Thymus (tissue), 14 donors: Measurements from ENCODE around the gene DLX5. TPM values are rescaled to one million over a fixed set of nuclear protein-coding genes. Genes with fewer than 3 reads are reported as not detected.
"Not testable (repeated sequence)": the region's sequence is repeated elsewhere in the genome, so short reads cannot be mapped to it uniquely, and the experiment has no call there.

Experiments
- DNase-seq, 9 donors: peaks; one replicate each; pipeline ENCODE4 v3.0.0-alpha.2; 2013; ENCODE audit warnings: low spot score in 9 of 9, low read depth in 6 of 9, missing footprints in 1 of 9
- H3K27ac ChIP-seq, 2 donors: one replicate each; pipeline ENCODE4 v1.5.1; 2013; ENCODE audit warnings: control low read depth in 1 of 2, low read depth in 1 of 2, low read length in 1 of 2, mild to moderate bottlenecking in 1 of 2, moderate library complexity in 1 of 2
- H3K27me3 ChIP-seq, 2 donors: one replicate each; pipeline ENCODE4 v1.5.1; 2013; ENCODE audit warnings: low read length in 1 of 2; ENCODE audit not compliant: control insufficient read depth in 2 of 2, insufficient read depth in 1 of 2
- H3K36me3 ChIP-seq, 2 donors: one replicate each; pipeline ENCODE4 v1.5.1; 2013; ENCODE audit warnings: low read length in 1 of 2, mild to moderate bottlenecking in 1 of 2, moderate library complexity in 1 of 2; ENCODE audit not compliant: control insufficient read depth in 2 of 2, insufficient read depth in 2 of 2
- H3K4me1 ChIP-seq, 2 donors: one replicate each; pipeline ENCODE4 v1.5.1; 2013; ENCODE audit warnings: low read length in 2 of 2; ENCODE audit not compliant: control insufficient read depth in 2 of 2, insufficient read depth in 2 of 2
- H3K4me3 ChIP-seq, 2 donors: one replicate each; pipeline ENCODE4 v1.5.1; 2013; ENCODE audit warnings: low read length in 2 of 2, control low read depth in 1 of 2, mild to moderate bottlenecking in 1 of 2
- H3K9me3 ChIP-seq, 2 donors: one replicate each; pipeline ENCODE4 v1.5.1; 2013; ENCODE audit warnings: low read length in 1 of 2, mild to moderate bottlenecking in 1 of 2; ENCODE audit not compliant: control insufficient read depth in 2 of 2, insufficient read depth in 1 of 2
- WGBS: extraction: QIAGEN DNeasy Blood & Tissue Kit; methylation state at CpG from one replicate; pipeline ENCODE4 v1.1.7; 2013; 5-methylcytosine and 5-hydroxymethylcytosine counted together
- long read RNA-seq, 10 donors: transcript quantifications; one replicate each; lab custom pipeline, GENCODE V29; 2026
- polyA plus RNA-seq: library from polyadenylated mRNA; stranded (reverse); fragments of 200-250 nt; gene quantifications from one replicate; pipeline ENCODE4 v1.2.3, GENCODE V29; 2013
- total RNA-seq: library from RNA; stranded (reverse); fragments of 120-200 nt; gene quantifications from one replicate; pipeline ENCODE4 v1.2.4, GENCODE V29; 2013
- donor health status: healthy.

Gene DLX5
- total RNA-seq (0.66 TPM), polyA plus RNA-seq (9.0 TPM)
- long read RNA-seq, donor 1 = 0 reads
- long read RNA-seq, donor 2 = 0 reads
- long read RNA-seq, donor 3, partial matches to known transcripts = 0 of 1 reads
- long read RNA-seq, donor 3, other reads (novel, unspliced or antisense) = 0 of 1 reads
- long read RNA-seq, donor 4 = 0 reads
- long read RNA-seq, donor 5 = 0 reads
- long read RNA-seq, donor 6 = 0 reads
- long read RNA-seq, donor 7 = 0 reads
- long read RNA-seq, donor 8 = 0 reads
- long read RNA-seq, donor 9 = 0 reads
- long read RNA-seq, donor 10, partial matches to known transcripts = 0 of 1 reads
- long read RNA-seq, donor 10, other reads (novel, unspliced or antisense) = 0 of 1 reads

- no peak within 1 kb of the TSS for H3K27ac ChIP-seq
Observed at GRCh38 chr7:97024209-97025129, at the start of gene DLX5. TSS of gene DLX5 (minus strand) at chr7:97024831. CDS start at chr7:97024623, 208 bp downstream.

DNA sequence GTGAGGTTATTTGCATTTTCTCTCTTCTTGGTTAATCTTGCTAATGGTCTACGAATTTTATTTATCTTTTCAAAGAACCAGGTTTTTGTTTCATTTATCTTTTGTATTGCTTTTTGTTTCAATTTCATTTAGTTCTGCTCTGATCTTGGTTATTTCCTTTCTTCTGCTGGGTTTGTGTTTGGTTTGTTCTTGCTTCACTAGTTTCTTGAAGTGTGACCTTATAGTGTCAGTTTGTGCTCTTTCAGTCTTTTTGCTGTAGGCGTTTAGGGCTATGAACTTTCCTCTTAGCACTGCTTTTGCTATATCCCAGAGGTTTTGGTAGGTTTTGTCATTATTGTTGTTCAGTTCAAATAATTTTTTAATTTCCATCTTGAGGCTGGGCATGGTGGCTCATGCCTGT, 47.4 kb upstream of the DLX5 start:
- 85% methylated on average over 2 of the region's 2 CpGs for WGBS
- H3K4me1 ChIP-seq, DNase-seq, H3K9me3 ChIP-seq, H3K36me3 ChIP-seq, H3K27ac ChIP-seq, H3K4me3 ChIP-seq, H3K27me3 ChIP-seq: not testable (repeated sequence)

More at GRCh38 chr7:97024209-97025129, at the start of gene DLX5:
- WGBS = 5% methylated on average over 60 of the region's 60 CpGs
- DNase-seq = no peak
- Histone ChIP-seq H3K4me3 (no peak within 1 kb of the TSS), H3K4me1 (peaks cover 0 to 17% of the 10 kb centered on the region in 2 donors), H3K27me3 (peaks cover 68 to 93% of the 10 kb centered on the region in 2 donors), H3K36me3 (no peaks in the 10 kb centered on the region), H3K9me3 (peaks cover 0 to 6% of the 10 kb centered on the region in 2 donors)

GRCh38 chr7:97064972-97065587, 40.4 kb upstream of the DLX5 start:
- Histone ChIP-seq H3K27ac (no peak overlapping the region), H3K4me3 (no peak overlapping the region), H3K27me3 (no peaks in the 10 kb centered on the region), H3K9me3 (no peaks in the 10 kb centered on the region), H3K36me3 (no peaks in the 10 kb centered on the region), H3K4me1 (no peaks in the 10 kb centered on the region)
- DNase-seq = peak in 8 of 9 donors; percentile 2 to 56 (median 29)
- 60% methylated on average over 5 of the region's 5 CpGs for WGBS

GRCh38 chr7:97064020-97064419, 39.4 kb upstream of the DLX5 start:
- 88% methylated on average over 3 of the region's 3 CpGs for WGBS
- no peaks in the 10 kb centered on the region for H3K27me3 ChIP-seq
- no peak overlapping the region for H3K27ac ChIP-seq
- H3K36me3 ChIP-seq = no peaks in the 10 kb centered on the region
- H3K4me3 ChIP-seq = no peak overlapping the region
- H3K9me3 ChIP-seq = no peaks in the 10 kb centered on the region
- H3K4me1 ChIP-seq = no peaks in the 10 kb centered on the region
- no peak for DNase-seq

- no peaks in the 10 kb centered on the region for H3K4me1 ChIP-seq
- no peak overlapping the region for H3K27ac ChIP-seq
- no peaks in the 10 kb centered on the region for H3K9me3 ChIP-seq
- no peaks in the 10 kb centered on the region for H3K36me3 ChIP-seq
- no peak overlapping the region for H3K4me3 ChIP-seq
- DNase-seq = no peak
- no peaks in the 10 kb centered on the region for H3K27me3 ChIP-seq
- WGBS = 59% methylated on average over 2 of the region's 2 CpGs
Observed at GRCh38 chr7:97043281-97043680, 18.6 kb upstream of the DLX5 start.

DNA sequence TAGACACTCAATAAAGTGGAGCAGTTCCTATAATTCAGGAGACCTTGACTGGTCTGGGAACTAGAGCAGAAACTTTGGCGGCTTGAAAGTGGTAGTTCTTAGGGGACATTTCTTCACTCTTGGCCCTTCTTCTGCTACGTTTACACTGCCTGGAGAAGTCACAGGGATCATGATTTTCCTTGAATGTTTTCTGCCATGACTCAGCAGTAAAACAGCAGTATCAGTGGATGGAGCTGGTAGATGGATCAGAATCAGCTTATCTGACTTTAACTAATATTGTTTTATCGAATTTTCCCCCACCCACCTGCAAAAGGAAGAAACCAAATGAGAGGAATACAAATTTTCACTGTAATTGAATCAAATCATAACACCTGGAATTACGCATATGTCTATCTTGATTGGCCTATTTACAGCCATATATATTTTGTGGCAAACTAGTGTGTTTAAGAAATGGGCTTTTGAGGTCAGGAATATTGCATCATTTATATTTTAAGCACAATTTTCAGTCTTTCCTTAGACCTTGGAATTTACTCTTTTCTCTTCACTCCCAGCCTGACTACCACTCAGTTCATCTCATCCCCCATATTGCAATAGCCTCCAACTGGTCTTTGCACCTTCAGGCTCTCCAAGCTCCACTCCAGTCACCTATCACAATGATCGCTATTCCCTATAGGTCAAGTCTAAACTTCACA, 14.9 kb upstream of the DLX5 start:
- Histone ChIP-seq H3K27ac (no peak overlapping the region), H3K9me3 (no peaks in the 10 kb centered on the region), H3K4me3 (no peak overlapping the region), H3K27me3 (no peaks in the 10 kb centered on the region), H3K36me3 (no peaks in the 10 kb centered on the region), H3K4me1 (no peaks in the 10 kb centered on the region)
- no peak for DNase-seq
- 87% methylated on average over 5 of the region's 5 CpGs for WGBS

- H3K27me3 ChIP-seq, H3K4me1 ChIP-seq, DNase-seq, H3K9me3 ChIP-seq, H3K4me3 ChIP-seq, H3K27ac ChIP-seq, H3K36me3 ChIP-seq: not testable (repeated sequence)
- WGBS = 96% methylated on average over 30 of the region's 30 CpGs
Observed at GRCh38 chr7:97034213-97034852, 9.7 kb upstream of the DLX5 start.

GRCh38 chr7:97027427-97028234, 3.0 kb upstream of the DLX5 start:
- DNase-seq = peak; percentile 12 to 69 (median 41)
- peaks cover 40 to 63% of the 10 kb centered on the region in 2 donors for H3K27me3 ChIP-seq
- no peaks in the 10 kb centered on the region for H3K9me3 ChIP-seq
- no peak overlapping the region for H3K27ac ChIP-seq
- peaks cover 0 to 12% of the 10 kb centered on the region in 2 donors for H3K4me1 ChIP-seq
- no peaks in the 10 kb centered on the region for H3K36me3 ChIP-seq
- 5% methylated on average over 23 of the region's 23 CpGs for WGBS
- H3K4me3 ChIP-seq = peak overlapping the region in 1 of 2 donors; percentile 10
